Endothelial cell of umbilical vein (primary cell): ENCODE measurements around the gene CERS6.

Experiments
- EZH2 ChIP-seq: IDR thresholded peaks from 2 replicates; pipeline ENCODE4 v1.6.1; 2012; ENCODE audit warnings: borderline replicate concordance, low read depth, mild to moderate bottlenecking, moderate library complexity, low read length, inconsistent platforms; ENCODE audit not compliant: severe bottlenecking
- GATA2 ChIP-seq: IDR thresholded peaks from 2 replicates; pipeline ENCODE4 v1.7.0; 2011; ENCODE audit warnings: low read depth, mild to moderate bottlenecking, moderate library complexity, mixed read lengths, low read length; ENCODE audit not compliant: insufficient read length, insufficient read depth
- JUN ChIP-seq: IDR thresholded peaks from 2 replicates; pipeline ENCODE4 v1.6.1; 2011; ENCODE audit warnings: borderline replicate concordance, low read depth; ENCODE audit not compliant: insufficient read length, insufficient read depth
- MYC ChIP-seq: IDR thresholded peaks from one replicate; pipeline ENCODE4 v1.6.1; 2011; ENCODE audit warnings: mild to moderate bottlenecking, low read depth, low read length
- POLR2A ChIP-seq: IDR thresholded peaks from 2 replicates; pipeline ENCODE4 v1.6.1; 2012; ENCODE audit warnings: low read depth, mild to moderate bottlenecking, control low read depth, low read length
- POLR2AphosphoS5 ChIP-seq: IDR thresholded peaks from 2 replicates; pipeline ENCODE4 v1.6.1; 2012; ENCODE audit warnings: low read depth, mild to moderate bottlenecking, control low read depth, low read length, moderate library complexity; ENCODE audit not compliant: insufficient read depth
- TF ChIP-seq, protein P1 (sequence below), 2 donors: IDR thresholded peaks; 1 replicate in 1 of 2; 2 replicates in 1 of 2; pipeline ENCODE4 v1.5.1; 2011; ENCODE audit warnings: low read length in 2 of 2, mild to moderate bottlenecking in 2 of 2, moderate library complexity in 2 of 2, control low read depth in 1 of 2, inconsistent platforms in 1 of 2, low read depth in 1 of 2; ENCODE audit not compliant: insufficient read depth in 1 of 2; ENCODE audit errors: extremely low read depth in 1 of 2
- TF ChIP-seq, protein P2 (sequence below): IDR thresholded peaks from 2 replicates; pipeline ENCODE4 v1.6.1; 2011; ENCODE audit not compliant: insufficient read depth, insufficient read length

DNA sequence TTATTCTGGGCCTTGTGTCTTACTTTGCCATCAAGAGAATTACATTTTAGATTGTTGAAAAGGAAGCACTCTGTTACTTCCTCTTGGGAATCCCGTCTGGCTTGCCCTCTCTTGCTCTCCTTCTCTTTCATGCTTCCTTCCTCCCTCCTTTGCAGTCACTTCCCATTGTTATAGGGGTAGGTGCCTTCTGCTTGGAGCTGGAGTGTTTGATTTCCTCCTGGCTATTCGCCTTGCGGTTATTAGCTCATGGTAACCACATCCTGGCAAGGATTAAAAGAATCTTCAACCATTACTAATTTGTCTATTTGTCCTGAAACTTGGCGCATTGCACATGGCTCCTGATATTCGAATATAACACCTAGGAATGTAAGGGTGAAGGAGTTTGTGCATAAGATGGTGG, 115.0 kb downstream of the CERS6 start:
- TF ChIP-seq, protein P1, sequence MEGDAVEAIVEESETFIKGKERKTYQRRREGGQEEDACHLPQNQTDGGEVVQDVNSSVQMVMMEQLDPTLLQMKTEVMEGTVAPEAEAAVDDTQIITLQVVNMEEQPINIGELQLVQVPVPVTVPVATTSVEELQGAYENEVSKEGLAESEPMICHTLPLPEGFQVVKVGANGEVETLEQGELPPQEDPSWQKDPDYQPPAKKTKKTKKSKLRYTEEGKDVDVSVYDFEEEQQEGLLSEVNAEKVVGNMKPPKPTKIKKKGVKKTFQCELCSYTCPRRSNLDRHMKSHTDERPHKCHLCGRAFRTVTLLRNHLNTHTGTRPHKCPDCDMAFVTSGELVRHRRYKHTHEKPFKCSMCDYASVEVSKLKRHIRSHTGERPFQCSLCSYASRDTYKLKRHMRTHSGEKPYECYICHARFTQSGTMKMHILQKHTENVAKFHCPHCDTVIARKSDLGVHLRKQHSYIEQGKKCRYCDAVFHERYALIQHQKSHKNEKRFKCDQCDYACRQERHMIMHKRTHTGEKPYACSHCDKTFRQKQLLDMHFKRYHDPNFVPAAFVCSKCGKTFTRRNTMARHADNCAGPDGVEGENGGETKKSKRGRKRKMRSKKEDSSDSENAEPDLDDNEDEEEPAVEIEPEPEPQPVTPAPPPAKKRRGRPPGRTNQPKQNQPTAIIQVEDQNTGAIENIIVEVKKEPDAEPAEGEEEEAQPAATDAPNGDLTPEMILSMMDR (IDR thresholded peaks at IDR 0.05; ENCODE audit: extremely low read depth in 1 of 2, insufficient read depth in 1 of 2, low read depth in 1 of 2, low read length in 2 of 2) = no peak
- no peak for TF ChIP-seq EZH2
- TF ChIP-seq GATA2 = no peak
- TF ChIP-seq POLR2AphosphoS5 = no peak
- TF ChIP-seq JUN = no peak
- no peak for TF ChIP-seq POLR2A
- no peak for TF ChIP-seq MYC
- TF ChIP-seq, protein P2, sequence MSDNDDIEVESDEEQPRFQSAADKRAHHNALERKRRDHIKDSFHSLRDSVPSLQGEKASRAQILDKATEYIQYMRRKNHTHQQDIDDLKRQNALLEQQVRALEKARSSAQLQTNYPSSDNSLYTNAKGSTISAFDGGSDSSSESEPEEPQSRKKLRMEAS = no peak
